ENCODE results near the gene EFCAB11.
A peak's percentile ranks its signal among the peaks of the same experiment; 100 is the strongest.

Gene EFCAB11

GRCh38 chr14:89755816-89756215 is 198.7 kb downstream of the EFCAB11 start:
- no peak for DNase-seq

GRCh38 chr14:89753828-89754412 is 200.6 kb downstream of the EFCAB11 start:
- no peak for DNase-seq

- no peak for DNase-seq
Measured at GRCh38 chr14:89750908-89751392, 203.6 kb downstream of the EFCAB11 start.

GRCh38 chr14:89750281-89750755 is 204.2 kb downstream of the EFCAB11 start:
- peak; percentile 10 for DNase-seq

- DNase-seq: no peak
Measured at GRCh38 chr14:89748004-89748403, 206.5 kb downstream of the EFCAB11 start.

- DNase-seq: no peak
Measured at GRCh38 chr14:89747126-89747525, 207.4 kb downstream of the EFCAB11 start.

GRCh38 chr14:89746654-89747053 is 207.9 kb downstream of the EFCAB11 start:
- peak; percentile 9 for DNase-seq

- DNase-seq: no peak
Measured at GRCh38 chr14:89746135-89746534, 208.4 kb downstream of the EFCAB11 start.

Data from hematopoietic multipotent progenitor cell treated with erythropoietin and hydrocortisone succinate and interleukin-3 and kit ligand, for 4 days (in vitro differentiated cells).